Erythroblast (primary cell): ENCODE measurements around the gene EXO1.

Source experiments
- GATA1 ChIP-seq: IDR thresholded peaks from 2 replicates; pipeline ENCODE4 v1.6.1; 2011; ENCODE audit warnings: low read depth, mild to moderate bottlenecking, control low read depth, low read length, moderate library complexity
- POLR2A ChIP-seq: IDR thresholded peaks from 2 replicates; pipeline ENCODE4 v1.6.1; 2011; ENCODE audit warnings: mild to moderate bottlenecking, low read length

DNA sequence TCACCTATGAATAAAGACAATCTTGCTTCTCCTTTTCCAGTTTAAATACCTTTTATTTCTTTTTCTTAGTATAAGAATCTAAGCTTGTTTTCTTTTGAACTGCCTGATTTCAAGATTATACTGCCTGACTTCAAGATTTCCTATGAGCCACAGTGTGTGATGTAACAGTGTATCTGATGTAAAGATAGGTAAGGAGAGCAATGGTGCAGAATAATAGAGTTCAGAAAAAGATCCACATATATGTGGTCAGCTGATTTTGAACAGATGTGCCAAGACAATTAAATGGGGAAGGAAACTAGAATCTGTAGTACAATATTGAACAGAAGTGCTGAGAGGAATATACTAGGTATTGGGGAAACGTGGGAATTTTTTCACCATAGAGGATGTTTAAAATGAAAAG is 21.0 kb downstream of the EXO1 start:
- no peak for TF ChIP-seq POLR2A
- TF ChIP-seq GATA1, result no peak
